Mononuclear cell (primary cell): ENCODE data around the gene USP11. TPM values are rescaled to one million over a fixed set of nuclear protein-coding genes. Genes with fewer than 3 reads are reported as not detected.

ENCODE experiments used
- H3K27me3 ChIP-seq: 2 replicates; pipeline ENCODE4 v1.6.0; 2011; ENCODE audit warnings: low read length, control low read depth; ENCODE audit not compliant: insufficient read depth
- H3K4me1 ChIP-seq: 2 replicates; pipeline ENCODE4 v1.5.1; 2011; ENCODE audit warnings: mild to moderate bottlenecking, low read length, control low read depth; ENCODE audit not compliant: insufficient read depth
- H3K4me3 ChIP-seq: 2 replicates; pipeline ENCODE4 v1.5.1; 2011; ENCODE audit warnings: mild to moderate bottlenecking, low read length, moderate library complexity
- H3K9me3 ChIP-seq: 2 replicates; pipeline ENCODE4 v1.5.1; 2011; ENCODE audit warnings: low read depth, mild to moderate bottlenecking, control low read depth, low read length
- total RNA-seq: library from RNA; depleted of rRNA; stranded (reverse); fragments of >200 nt; gene quantifications from one replicate; pipeline ENCODE4 v1.2.3, GENCODE V29; 2012

The USP11 gene
- total RNA-seq, 1 donor: 25.2 TPM

GRCh38 chrX:47198026-47198686 is 34.7 kb upstream of the USP11 start:
- no peaks in the 10 kb centered on the region for H3K9me3 ChIP-seq
- no peaks in the 10 kb centered on the region for H3K27me3 ChIP-seq
- H3K4me1 ChIP-seq: peaks cover 40% of the 10 kb centered on the region
- no peak overlapping the region for H3K4me3 ChIP-seq

- H3K4me3 ChIP-seq: no peak overlapping the region
- H3K4me1 ChIP-seq: peaks cover 38% of the 10 kb centered on the region
- H3K27me3 ChIP-seq: no peaks in the 10 kb centered on the region
- H3K9me3 ChIP-seq: no peaks in the 10 kb centered on the region
Observed at GRCh38 chrX:47198687-47199080, 34.1 kb upstream of the USP11 start.

- Histone ChIP-seq H3K4me1 (peaks cover 37% of the 10 kb centered on the region), H3K4me3 (no peak overlapping the region)
Observed at GRCh38 chrX:47199286-47199685, 33.5 kb upstream of the USP11 start.

GRCh38 chrX:47200385-47201150 is 32.2 kb upstream of the USP11 start:
- H3K4me3 ChIP-seq: no peak overlapping the region
- H3K27me3 ChIP-seq: no peaks in the 10 kb centered on the region
- H3K4me1 ChIP-seq: peaks cover 24% of the 10 kb centered on the region
- H3K9me3 ChIP-seq: no peaks in the 10 kb centered on the region

More at GRCh38 chrX:47199286-47199685, 33.5 kb upstream of the USP11 start:
- Histone ChIP-seq H3K27me3 (no peaks in the 10 kb centered on the region), H3K9me3 (no peaks in the 10 kb centered on the region)

- Histone ChIP-seq H3K9me3 (no peaks in the 10 kb centered on the region), H3K27me3 (no peaks in the 10 kb centered on the region), H3K4me1 (peaks cover 15% of the 10 kb centered on the region), H3K4me3 (no peak overlapping the region)
Observed at GRCh38 chrX:47201345-47201944, 31.4 kb upstream of the USP11 start.

GRCh38 chrX:47202316-47202715 is 30.5 kb upstream of the USP11 start:
- Histone ChIP-seq H3K9me3 (no peaks in the 10 kb centered on the region), H3K4me3 (no peak overlapping the region), H3K4me1 (peaks cover 6% of the 10 kb centered on the region), H3K27me3 (no peaks in the 10 kb centered on the region)

GRCh38 chrX:47202877-47203276 is 29.9 kb upstream of the USP11 start:
- Histone ChIP-seq H3K4me1 (peaks cover under 1% of the 10 kb centered on the region), H3K27me3 (no peaks in the 10 kb centered on the region), H3K9me3 (no peaks in the 10 kb centered on the region), H3K4me3 (no peak overlapping the region)

- Histone ChIP-seq H3K4me3 (no peak overlapping the region), H3K9me3 (no peaks in the 10 kb centered on the region), H3K4me1 (no peaks in the 10 kb centered on the region), H3K27me3 (no peaks in the 10 kb centered on the region)
Observed at GRCh38 chrX:47204970-47205369, 27.8 kb upstream of the USP11 start.

GRCh38 chrX:47206316-47206715 is 26.5 kb upstream of the USP11 start:
- Histone ChIP-seq H3K4me3 (no peak overlapping the region), H3K9me3 (no peaks in the 10 kb centered on the region), H3K27me3 (no peaks in the 10 kb centered on the region), H3K4me1 (no peaks in the 10 kb centered on the region)

GRCh38 chrX:47208108-47208507 is 24.7 kb upstream of the USP11 start:
- H3K27me3 ChIP-seq: no peaks in the 10 kb centered on the region
- H3K4me1 ChIP-seq: no peaks in the 10 kb centered on the region
- no peak overlapping the region for H3K4me3 ChIP-seq
- no peaks in the 10 kb centered on the region for H3K9me3 ChIP-seq

- Histone ChIP-seq H3K27me3 (no peaks in the 10 kb centered on the region), H3K4me1 (no peaks in the 10 kb centered on the region), H3K9me3 (no peaks in the 10 kb centered on the region)
Observed at GRCh38 chrX:47209508-47210238, 23.1 kb upstream of the USP11 start.

GRCh38 chrX:47210661-47211425 is 22.0 kb upstream of the USP11 start:
- Histone ChIP-seq H3K27me3 (no peaks in the 10 kb centered on the region), H3K4me1 (no peaks in the 10 kb centered on the region), H3K9me3 (no peaks in the 10 kb centered on the region), H3K4me3 (no peak overlapping the region)

More at GRCh38 chrX:47209508-47210238, 23.1 kb upstream of the USP11 start:
- H3K4me3 ChIP-seq: no peak overlapping the region

GRCh38 chrX:47212381-47213293 is 20.2 kb upstream of the USP11 start:
- Histone ChIP-seq H3K4me3 (no peak overlapping the region), H3K27me3 (no peaks in the 10 kb centered on the region), H3K4me1 (peaks cover 9% of the 10 kb centered on the region), H3K9me3 (no peaks in the 10 kb centered on the region)
